Erythroblast (primary cell): ENCODE data around the gene DPP10.

Source experiments
- GATA1 ChIP-seq: IDR thresholded peaks from 2 replicates; pipeline ENCODE4 v1.6.1; 2011; ENCODE audit warnings: low read depth, mild to moderate bottlenecking, control low read depth, low read length, moderate library complexity
- POLR2A ChIP-seq: IDR thresholded peaks from 2 replicates; pipeline ENCODE4 v1.6.1; 2011; ENCODE audit warnings: mild to moderate bottlenecking, low read length

GRCh38 chr2:115084446-115084845 is 642.0 kb downstream of the DPP10 start:
- TF ChIP-seq POLR2A (no peak), GATA1 (no peak)
